ENCODE data around the gene TMEM200C.

Gene TMEM200C

DNA sequence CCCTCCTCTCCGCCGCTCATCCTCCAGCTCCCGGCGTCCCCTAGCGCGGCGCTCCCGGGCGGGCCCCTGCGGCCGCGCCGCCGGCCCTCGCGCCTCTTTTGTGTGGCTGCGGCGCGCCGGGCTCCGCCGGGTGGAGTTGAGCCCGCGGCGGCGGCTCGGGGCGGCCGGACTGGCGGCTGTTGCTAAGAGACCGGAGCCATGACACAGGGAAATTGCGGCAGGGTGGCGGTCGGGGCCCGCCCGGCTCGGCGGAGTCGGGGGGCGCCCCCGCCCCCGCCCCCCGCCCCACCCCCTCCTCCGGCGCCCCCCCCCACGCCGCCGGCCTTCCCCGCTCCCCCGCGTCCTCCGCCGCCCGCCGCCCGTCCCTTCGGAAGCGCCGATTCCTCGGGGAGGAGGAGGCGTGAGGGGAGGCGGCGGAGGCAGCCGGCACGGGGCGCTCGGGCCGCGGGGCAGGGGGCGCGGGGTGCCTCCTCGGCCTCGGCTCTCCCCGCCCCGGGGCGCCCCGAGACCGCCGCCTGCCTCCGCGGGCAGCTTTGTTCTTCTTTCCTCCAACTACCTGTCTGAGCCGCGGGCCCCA, at the start of gene TMEM200C:
TMEM200C (minus strand) TSS at position 224 of the 577 bp plus-strand sequence. CDS start 3,459 bp downstream, outside the sequence.
- Mint-ChIP-seq H3K4me3 (peak within 1 kb of the TSS; percentile 61 to 79), H3K9me3 (no peaks in the 10 kb centered on the region), H3K27ac (peak within 1 kb of the TSS; percentile 25), H3K27me3 (peaks cover 63 to 69% of the 10 kb centered on the region in 2 donors), H3K4me1 (peaks cover 17 to 27% of the 10 kb centered on the region in 2 donors), H3K36me3 (peaks cover 0 to 7% of the 10 kb centered on the region in 2 donors)
- DNase-seq, result no peak
- peak; percentile 30 to 38 for ATAC-seq (replicated peaks)

DNA sequence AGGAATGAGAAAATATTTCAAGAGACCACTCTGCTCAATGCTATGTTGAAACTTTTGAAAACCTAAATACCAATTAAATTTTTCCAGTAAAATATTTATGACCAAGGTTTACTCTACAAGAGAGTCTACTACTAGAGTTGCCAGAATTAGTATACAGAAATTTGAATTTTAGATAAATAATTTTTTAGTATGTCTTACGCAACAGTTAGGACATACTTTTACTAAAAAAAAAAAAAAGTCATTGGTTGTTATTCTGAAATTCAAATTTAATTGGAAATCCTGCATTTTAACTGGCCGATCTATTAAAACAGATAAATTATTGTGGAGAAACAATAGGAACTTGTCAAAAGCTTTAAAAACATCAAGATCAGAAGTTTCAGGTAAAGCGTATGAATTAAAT, 49.1 kb upstream of the TMEM200C start:
- ATAC-seq (replicated peaks), result no peak
- no peak overlapping the region for H3K4me3 Mint-ChIP-seq
- H3K27ac Mint-ChIP-seq, result no peak overlapping the region
- no peaks in the 10 kb centered on the region for H3K36me3 Mint-ChIP-seq
- no peak for DNase-seq
- H3K4me1 Mint-ChIP-seq, result no peaks in the 10 kb centered on the region
- no peaks in the 10 kb centered on the region for H3K9me3 Mint-ChIP-seq
- peaks cover 7 to 24% of the 10 kb centered on the region in 2 donors for H3K27me3 Mint-ChIP-seq

DNA sequence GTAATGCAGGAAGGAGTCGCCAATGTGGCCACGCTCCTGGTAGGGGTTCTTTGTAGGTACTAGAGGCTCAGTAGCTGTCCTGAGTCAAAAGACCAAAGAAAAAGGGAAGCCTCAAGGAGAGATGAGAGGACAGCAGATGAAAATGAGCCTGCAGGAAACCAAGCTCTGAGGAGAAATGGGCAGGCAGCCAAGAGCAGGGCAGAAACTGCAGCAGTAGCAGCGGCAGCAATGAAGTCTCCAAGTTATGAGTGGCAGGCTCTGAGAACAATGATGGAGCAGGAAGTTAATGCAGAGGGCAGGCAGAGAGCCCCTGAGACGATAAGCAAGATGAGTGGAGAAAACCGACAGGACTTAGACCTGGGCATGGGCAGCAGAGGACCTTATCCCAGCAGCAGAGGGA, 48.2 kb upstream of the TMEM200C start:
- H3K36me3 Mint-ChIP-seq, result no peaks in the 10 kb centered on the region
- H3K27ac Mint-ChIP-seq, result no peak overlapping the region
- ATAC-seq (replicated peaks), result no peak
- peaks cover 7 to 24% of the 10 kb centered on the region in 2 donors for H3K27me3 Mint-ChIP-seq
- no peaks in the 10 kb centered on the region for H3K4me1 Mint-ChIP-seq
- H3K4me3 Mint-ChIP-seq, result no peak overlapping the region
- H3K9me3 Mint-ChIP-seq, result no peaks in the 10 kb centered on the region
- no peak for DNase-seq

- Mint-ChIP-seq H3K27ac (no peak overlapping the region), H3K4me3 (no peak overlapping the region), H3K36me3 (no peaks in the 10 kb centered on the region), H3K27me3 (peaks cover 7 to 21% of the 10 kb centered on the region in 2 donors), H3K9me3 (no peaks in the 10 kb centered on the region), H3K4me1 (no peaks in the 10 kb centered on the region)
- ATAC-seq (replicated peaks), result no peak
- no peak for DNase-seq
Observed at GRCh38 chr18:5942591-5942990, 47.3 kb upstream of the TMEM200C start.

GRCh38 chr18:5941890-5942289, 46.6 kb upstream of the TMEM200C start:
- no peak for ATAC-seq (replicated peaks)
- Mint-ChIP-seq H3K27me3 (peaks cover 7 to 20% of the 10 kb centered on the region in 2 donors), H3K4me3 (no peak overlapping the region)

GRCh38 chr18:5939801-5940667, 44.7 kb upstream of the TMEM200C start:
- Mint-ChIP-seq H3K27ac (no peak overlapping the region), H3K4me1 (no peaks in the 10 kb centered on the region), H3K4me3 (no peak overlapping the region), H3K36me3 (no peaks in the 10 kb centered on the region), H3K9me3 (no peaks in the 10 kb centered on the region), H3K27me3 (peaks cover 14 to 23% of the 10 kb centered on the region in 2 donors)
- ATAC-seq (replicated peaks) (no peak), DNase-seq (no peak)

More at GRCh38 chr18:5941890-5942289, 46.6 kb upstream of the TMEM200C start:
- no peak overlapping the region for H3K27ac Mint-ChIP-seq
- no peak for DNase-seq
- H3K9me3 Mint-ChIP-seq, result no peaks in the 10 kb centered on the region
- no peaks in the 10 kb centered on the region for H3K4me1 Mint-ChIP-seq
- H3K36me3 Mint-ChIP-seq, result no peaks in the 10 kb centered on the region

DNA sequence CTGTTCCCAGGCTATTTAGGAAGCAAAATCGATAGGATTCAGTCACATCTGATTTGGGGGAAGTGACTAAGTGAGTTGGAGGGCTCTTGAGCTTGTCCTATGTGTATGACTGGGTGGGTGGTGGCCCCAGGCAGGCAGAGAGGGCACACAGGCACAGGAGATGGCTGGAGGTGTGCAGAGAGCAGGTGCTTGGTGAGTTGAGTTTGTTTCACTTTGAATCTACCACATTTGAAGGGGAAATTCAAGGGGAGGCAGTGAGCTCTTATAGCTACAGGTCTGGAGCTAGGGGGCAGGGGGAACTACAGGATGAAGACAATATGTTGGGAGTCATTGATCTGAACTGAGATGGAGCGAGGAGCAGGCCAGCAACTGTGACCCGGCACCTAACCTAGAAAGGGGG, 42.5 kb upstream of the TMEM200C start:
- no peaks in the 10 kb centered on the region for H3K9me3 Mint-ChIP-seq
- H3K4me3 Mint-ChIP-seq, result no peak overlapping the region
- peaks cover 9 to 12% of the 10 kb centered on the region in 2 donors for H3K27me3 Mint-ChIP-seq
- H3K4me1 Mint-ChIP-seq, result no peaks in the 10 kb centered on the region
- no peak for DNase-seq
- no peak overlapping the region for H3K27ac Mint-ChIP-seq
- no peak for ATAC-seq (replicated peaks)
- no peaks in the 10 kb centered on the region for H3K36me3 Mint-ChIP-seq

GRCh38 chr18:5937121-5937520, 41.8 kb upstream of the TMEM200C start:
- Mint-ChIP-seq H3K27me3 (peaks cover 4 to 12% of the 10 kb centered on the region in 2 donors), H3K36me3 (no peaks in the 10 kb centered on the region), H3K9me3 (no peaks in the 10 kb centered on the region), H3K27ac (no peak overlapping the region), H3K4me1 (no peaks in the 10 kb centered on the region), H3K4me3 (no peak overlapping the region)
- DNase-seq (no peak), ATAC-seq (replicated peaks) (no peak)

DNA sequence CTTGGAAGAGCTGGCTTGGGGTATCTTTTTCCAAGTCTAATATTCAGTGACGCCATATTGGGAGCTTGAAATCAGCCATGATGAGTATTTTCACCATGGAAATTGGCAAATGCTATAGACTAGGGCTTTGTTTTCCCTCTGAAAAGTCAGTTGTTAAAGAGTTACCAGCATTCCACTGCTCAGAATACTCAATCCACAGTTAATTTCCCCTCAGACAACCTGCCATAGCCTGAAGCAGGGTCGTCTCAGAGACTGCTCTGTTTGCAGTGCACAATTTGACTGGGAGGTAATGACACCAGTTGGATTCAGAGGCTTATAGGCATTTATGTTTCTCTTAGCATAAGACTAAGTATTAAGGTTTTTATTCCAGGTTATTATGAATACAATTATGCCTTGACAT, 35.5 kb upstream of the TMEM200C start:
- Mint-ChIP-seq H3K4me3 (no peak overlapping the region), H3K4me1 (no peaks in the 10 kb centered on the region), H3K36me3 (no peaks in the 10 kb centered on the region), H3K27me3 (peaks cover 5 to 7% of the 10 kb centered on the region in 2 donors), H3K27ac (no peak overlapping the region), H3K9me3 (peaks cover 9 to 12% of the 10 kb centered on the region in 2 donors)
- no peak for ATAC-seq (replicated peaks)
- DNase-seq, result no peak

- no peak for ATAC-seq (replicated peaks)
- H3K27me3 Mint-ChIP-seq, result peaks cover 11 to 27% of the 10 kb centered on the region in 2 donors
- no peaks in the 10 kb centered on the region for H3K9me3 Mint-ChIP-seq
- DNase-seq, result no peak
- H3K4me3 Mint-ChIP-seq, result no peak overlapping the region
- H3K36me3 Mint-ChIP-seq, result no peaks in the 10 kb centered on the region
- H3K4me1 Mint-ChIP-seq, result no peaks in the 10 kb centered on the region
- no peak overlapping the region for H3K27ac Mint-ChIP-seq
Observed at GRCh38 chr18:5918205-5918858, 23.0 kb upstream of the TMEM200C start.

GRCh38 chr18:5914951-5915350, 19.6 kb upstream of the TMEM200C start:
- H3K36me3 Mint-ChIP-seq, result no peaks in the 10 kb centered on the region

GRCh38 chr18:5914016-5914415, 18.7 kb upstream of the TMEM200C start:
- H3K27ac Mint-ChIP-seq, result no peak overlapping the region
- no peaks in the 10 kb centered on the region for H3K36me3 Mint-ChIP-seq
- no peak for DNase-seq
- no peaks in the 10 kb centered on the region for H3K9me3 Mint-ChIP-seq
- H3K4me3 Mint-ChIP-seq, result no peak overlapping the region
- peaks cover 0 to 9% of the 10 kb centered on the region in 2 donors for H3K27me3 Mint-ChIP-seq
- no peak for ATAC-seq (replicated peaks)
- H3K4me1 Mint-ChIP-seq, result no peaks in the 10 kb centered on the region

More at GRCh38 chr18:5914951-5915350, 19.6 kb upstream of the TMEM200C start:
- Mint-ChIP-seq H3K27me3 (peaks cover 0 to 16% of the 10 kb centered on the region in 2 donors), H3K9me3 (no peaks in the 10 kb centered on the region), H3K4me3 (no peak overlapping the region), H3K27ac (no peak overlapping the region), H3K4me1 (no peaks in the 10 kb centered on the region)
- DNase-seq, result no peak
- ATAC-seq (replicated peaks), result no peak

- Mint-ChIP-seq H3K4me3 (no peak overlapping the region), H3K4me1 (no peaks in the 10 kb centered on the region), H3K36me3 (no peaks in the 10 kb centered on the region), H3K9me3 (no peaks in the 10 kb centered on the region), H3K27ac (no peak overlapping the region), H3K27me3 (peaks cover 0 to 6% of the 10 kb centered on the region in 2 donors)
- ATAC-seq (replicated peaks) (no peak), DNase-seq (no peak)
Observed at GRCh38 chr18:5912566-5912965, 17.2 kb upstream of the TMEM200C start.

DNA sequence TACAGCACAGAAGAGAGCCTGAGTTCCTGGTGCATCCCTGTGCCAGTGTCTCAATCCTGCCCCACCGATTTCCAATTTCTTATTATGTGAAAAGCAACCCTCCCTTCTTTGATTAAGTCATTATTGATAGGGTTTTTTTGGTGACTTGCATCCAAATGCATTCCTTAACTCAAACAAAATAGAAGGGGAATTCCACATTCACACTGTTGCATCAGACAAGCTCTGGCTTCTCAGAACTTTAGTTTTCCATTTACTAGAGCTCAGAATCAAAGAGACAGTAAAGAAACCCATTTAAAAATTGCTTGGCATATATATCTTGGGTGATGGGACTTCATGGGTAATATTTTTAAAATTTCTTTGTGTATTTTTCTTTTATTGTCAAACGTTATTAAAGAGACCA, 13.8 kb upstream of the TMEM200C start:
- no peak for DNase-seq
- H3K4me3 Mint-ChIP-seq, result no peak overlapping the region
- peaks cover 5 to 9% of the 10 kb centered on the region in 2 donors for H3K27me3 Mint-ChIP-seq
- no peaks in the 10 kb centered on the region for H3K4me1 Mint-ChIP-seq
- no peak overlapping the region for H3K27ac Mint-ChIP-seq
- no peaks in the 10 kb centered on the region for H3K9me3 Mint-ChIP-seq
- H3K36me3 Mint-ChIP-seq, result no peaks in the 10 kb centered on the region
- ATAC-seq (replicated peaks), result no peak
